ENCODE results near the gene ARPC5.

ARPC5 gene

GRCh38 chr1:183584147-183584546 lies 51.4 kb downstream of the ARPC5 start:
- DNase-seq: no peak

GRCh38 chr1:183583466-183583865 lies 52.1 kb downstream of the ARPC5 start:
- no peak for DNase-seq

DNA sequence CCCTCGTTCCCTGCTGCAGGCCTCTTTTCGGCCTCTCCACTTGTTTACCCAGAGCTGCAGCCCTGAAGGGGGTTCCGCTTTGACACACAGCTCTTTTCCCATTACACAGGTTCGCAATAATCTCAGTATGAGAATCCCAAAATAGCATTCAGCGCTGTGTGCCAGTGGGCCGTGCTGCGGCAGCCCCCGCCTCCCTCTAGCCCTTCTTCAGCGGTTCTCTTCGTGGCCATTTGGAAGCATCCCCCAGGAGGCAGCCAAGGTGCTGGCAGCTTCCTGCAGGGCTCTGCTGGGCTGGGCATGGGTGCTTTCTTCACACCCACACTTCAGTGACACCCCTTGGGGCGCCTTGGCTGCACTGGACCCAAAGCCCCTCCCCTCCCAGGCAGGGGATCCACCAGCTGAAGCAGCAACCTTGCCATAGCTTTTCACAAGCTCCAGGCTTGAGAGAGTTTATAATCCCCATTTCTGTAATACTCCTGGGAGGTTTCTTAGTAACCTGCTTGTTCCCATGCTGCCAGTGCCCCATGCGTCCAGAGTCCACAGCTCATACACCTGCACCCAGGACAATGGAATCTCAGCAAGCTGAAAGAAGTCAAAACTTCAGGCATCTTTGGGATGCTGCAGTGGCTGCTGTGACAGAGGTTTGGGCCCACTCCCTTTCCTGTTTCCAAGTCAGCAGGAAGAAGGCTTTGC lies 53.4 kb downstream of the ARPC5 start:
- no peak for DNase-seq

DNA sequence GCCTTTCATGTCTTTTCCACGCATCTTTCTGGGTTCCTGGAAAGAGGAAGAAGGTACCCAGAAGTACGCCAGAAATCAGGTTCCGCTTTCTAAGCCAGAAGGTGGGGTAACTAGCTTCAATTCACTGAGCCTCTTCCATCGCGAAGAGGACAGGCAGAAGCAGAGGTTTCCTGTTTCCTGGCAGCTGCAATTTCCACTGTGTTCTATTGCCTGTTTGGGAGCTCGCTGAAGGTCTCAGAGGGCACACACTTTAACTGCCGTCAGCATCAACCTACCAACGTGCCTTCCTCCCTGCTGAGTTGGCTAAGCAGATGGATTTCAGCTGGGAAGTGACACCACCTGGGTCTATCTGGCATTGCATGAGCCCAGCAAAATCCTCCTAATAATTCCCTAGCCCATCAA lies 55.3 kb downstream of the ARPC5 start:
- peak in 1 of 2 experiments; percentile 55 for DNase-seq

DNA sequence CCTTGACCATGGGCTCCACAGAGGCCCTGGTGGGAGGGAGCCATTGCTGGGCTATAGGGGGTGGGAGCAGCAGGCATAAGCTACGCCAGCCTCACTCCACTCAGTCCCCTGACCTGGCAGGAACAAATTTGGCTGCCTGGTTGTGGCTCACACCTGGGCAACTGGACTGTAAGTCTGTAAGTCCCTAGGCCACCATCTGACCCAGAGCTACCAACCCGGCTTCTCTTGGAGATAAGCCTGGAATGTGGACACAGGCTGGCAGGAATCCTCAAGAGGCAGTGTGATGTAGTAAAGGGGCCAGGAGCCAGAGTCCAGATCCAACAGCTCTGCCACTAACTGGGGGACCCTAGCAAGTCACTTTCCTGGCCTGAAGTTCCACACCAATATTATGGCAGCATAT lies 56.7 kb downstream of the ARPC5 start:
- DNase-seq: no peak

DNA sequence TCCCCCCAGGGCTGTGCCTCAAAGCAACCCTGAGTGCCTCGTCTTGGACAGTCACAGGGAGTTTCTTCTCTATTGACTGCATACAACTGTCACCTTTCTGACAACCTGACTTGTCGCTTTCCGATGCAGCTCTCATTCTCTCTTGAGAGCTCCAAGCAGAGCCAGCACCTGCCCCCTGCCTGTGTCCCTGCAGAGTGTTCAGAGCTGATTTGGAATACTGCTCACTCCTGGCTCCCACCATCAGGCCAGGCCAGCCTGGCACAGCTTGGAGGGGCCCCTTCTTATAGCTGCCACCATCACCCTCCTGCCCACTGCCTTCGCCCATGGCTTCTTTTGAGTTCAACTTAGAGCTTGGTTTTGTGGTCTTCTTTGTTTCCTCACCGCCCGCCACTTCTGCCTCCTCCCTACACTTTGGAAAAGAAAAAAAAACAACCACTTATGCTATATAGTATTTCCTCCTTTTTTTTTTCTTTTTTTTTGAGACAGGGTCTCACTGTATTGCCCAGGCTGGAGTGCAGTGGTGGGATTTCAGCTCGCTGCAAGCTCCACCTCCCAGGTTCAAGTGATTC lies 57.6 kb downstream of the ARPC5 start:
- no peak for DNase-seq

DNA sequence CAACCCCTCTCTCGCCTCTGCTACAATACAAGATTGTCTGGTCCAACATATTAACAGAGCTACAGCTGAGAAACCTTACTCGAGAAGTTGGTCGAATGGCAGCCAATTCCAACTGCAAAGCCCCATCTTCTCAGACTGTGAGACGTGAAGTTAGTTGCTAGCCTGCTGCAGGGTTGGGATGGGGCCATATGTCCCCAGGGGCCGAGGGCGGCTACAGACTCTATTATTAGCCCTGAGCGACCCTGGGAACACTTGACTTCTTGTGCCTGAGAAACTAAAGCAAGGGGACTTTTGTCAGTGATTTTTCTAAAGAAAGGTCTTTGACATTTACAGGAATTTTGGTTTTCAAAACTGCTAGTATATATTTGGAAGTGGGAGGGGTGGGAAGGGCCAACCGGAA lies 59.0 kb downstream of the ARPC5 start:
- DNase-seq: no peak

GRCh38 chr1:183575606-183576005 lies 60.0 kb downstream of the ARPC5 start:
- peak in 1 of 2 experiments; percentile 16 for DNase-seq

GRCh38 chr1:183572721-183573120 lies 62.9 kb downstream of the ARPC5 start:
- no peak for DNase-seq

GRCh38 chr1:183571678-183572268 lies 63.8 kb downstream of the ARPC5 start:
- DNase-seq: no peak
